Measurements from ENCODE around the gene NR2F1.

The NR2F1 gene

DNA sequence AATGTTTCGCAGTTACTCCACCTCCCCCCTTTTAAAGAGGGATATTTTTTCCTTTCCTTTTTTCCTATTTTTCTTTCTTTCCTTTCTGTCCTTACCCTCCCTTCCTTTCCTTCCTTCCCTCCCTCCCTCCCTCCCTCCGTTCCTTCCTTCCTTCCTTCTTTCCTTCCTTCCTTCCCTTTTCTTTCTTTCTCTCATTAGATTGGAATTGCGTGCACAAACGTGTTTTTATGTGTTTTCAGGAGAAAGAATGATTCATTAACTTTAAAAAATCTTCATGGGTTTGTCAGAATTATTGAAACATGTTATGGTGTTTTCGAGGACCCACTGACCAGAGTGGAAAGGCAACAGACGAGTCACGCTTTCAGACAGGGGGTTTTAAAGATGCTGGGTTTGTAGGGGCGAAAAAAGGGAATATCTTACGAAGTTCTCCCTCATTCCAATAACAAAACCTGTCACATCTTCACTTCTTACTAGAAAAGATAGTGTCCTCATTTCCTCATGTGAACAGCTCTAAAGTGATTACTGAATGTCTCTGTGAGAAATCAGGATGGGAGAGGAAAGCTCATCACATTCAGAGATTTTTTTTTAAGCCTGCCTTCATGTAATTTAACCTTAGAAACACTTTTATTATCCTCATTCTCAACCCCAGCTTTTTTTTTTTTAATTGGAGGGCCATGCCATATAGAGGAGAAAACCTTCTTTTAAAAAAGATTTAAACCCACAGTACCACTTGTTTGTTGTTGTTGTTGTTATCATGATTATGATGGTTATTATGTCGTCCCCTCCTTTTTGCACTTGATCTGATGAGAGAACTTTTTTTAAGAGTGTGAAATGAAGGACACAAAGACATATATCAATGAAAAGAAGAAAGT is 21.9 kb downstream of the NR2F1 start:
- no peak for DNase-seq

DNA sequence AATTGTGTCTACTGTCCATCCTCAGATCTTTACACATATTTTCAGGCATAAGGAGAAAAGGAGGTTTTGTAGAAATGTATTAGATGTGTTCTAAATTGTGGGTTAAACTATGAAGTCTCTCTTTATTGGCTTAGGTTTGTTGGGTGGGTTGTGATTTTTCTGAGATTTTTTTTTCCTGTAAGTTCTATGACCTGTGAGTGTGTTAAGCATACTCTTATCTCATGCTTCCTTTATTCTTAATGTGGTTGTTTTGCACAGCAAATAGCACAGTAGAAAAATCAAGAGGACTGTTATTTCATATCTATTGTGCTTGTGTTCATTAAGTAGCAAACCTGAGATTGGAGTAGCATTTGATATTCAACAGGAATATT is 23.3 kb downstream of the NR2F1 start:
- DNase-seq, result no peak

DNA sequence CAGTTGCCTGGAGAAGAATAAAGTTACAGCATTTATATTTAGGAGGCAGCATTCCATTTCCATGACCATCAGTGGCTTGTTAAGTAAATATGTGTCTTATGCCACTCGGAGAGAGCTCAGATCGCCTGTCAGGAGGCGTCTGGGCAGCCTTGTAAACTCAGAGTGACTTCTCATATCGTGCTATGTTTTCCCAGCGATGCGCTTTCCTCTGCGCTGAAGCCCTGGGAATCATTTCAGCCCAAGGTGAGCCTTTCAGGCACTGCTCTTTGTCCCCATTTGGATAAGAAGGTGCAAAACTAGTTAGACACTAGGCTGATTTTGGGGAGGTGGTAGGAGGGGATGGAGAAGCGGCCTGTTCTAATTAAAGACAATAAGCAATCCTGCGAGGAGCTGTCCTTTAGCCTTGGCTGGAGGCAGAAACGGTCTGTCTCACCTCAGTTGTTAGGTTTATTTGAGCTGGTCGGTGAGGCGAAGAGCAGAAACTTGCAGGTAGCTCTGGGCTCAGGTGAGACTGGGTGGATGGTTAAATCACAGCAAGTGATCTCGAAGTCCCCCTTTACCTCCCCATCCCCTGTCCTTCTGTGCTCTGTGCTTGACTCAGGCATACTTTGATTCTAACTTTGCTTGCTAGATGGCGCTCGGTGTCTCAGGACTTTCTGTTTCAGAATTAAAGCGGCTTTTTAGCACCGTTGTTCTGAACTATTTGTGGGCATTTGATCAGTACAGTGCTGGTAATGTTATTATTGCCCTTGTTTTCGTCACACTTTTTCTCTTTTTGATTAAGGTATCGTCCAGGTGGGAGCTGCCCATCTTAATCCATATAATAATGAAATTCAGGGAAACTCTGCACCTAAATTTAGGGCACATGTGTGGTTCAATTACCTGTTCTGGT is 24.6 kb downstream of the NR2F1 start:
- DNase-seq, result peak; percentile 64

DNA sequence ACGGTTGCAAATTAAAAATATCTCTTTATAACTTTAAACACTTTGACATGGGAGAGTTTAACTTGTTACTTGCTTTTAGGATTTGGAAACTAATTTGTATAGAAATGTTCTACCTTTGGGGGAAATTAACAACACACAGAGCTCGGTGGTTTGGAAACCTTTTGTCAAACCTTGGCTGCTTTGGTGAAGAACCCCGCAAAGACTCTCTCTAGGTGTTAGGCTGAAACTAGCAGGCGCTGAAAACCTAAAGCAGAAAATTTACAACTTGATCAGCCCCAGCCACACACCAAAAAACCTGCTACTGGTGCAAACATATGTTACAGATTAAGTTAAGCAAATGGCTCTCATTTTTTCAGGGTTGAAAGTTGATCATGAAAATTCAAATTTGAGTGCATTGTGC is 25.8 kb downstream of the NR2F1 start:
- DNase-seq, result no peak

DNA sequence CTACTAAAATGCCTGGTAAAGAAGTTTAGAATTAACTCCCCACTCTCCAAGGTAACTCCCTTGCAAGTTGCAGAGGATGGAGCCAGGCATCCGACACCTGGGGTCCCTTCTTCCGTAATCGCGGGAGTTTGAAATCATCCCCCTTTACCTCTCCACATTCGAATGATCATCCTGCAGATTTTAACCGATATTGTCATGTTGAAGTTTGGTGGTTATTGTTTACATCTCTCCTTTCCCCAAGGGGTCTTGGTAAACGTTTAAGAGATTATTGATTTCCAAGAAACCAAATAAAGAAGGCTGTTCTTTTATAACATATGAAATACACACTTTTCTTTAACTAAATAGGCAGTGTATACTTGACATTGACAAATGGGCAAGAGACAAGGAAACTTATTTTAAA is 26.7 kb downstream of the NR2F1 start:
- DNase-seq, result no peak

DNA sequence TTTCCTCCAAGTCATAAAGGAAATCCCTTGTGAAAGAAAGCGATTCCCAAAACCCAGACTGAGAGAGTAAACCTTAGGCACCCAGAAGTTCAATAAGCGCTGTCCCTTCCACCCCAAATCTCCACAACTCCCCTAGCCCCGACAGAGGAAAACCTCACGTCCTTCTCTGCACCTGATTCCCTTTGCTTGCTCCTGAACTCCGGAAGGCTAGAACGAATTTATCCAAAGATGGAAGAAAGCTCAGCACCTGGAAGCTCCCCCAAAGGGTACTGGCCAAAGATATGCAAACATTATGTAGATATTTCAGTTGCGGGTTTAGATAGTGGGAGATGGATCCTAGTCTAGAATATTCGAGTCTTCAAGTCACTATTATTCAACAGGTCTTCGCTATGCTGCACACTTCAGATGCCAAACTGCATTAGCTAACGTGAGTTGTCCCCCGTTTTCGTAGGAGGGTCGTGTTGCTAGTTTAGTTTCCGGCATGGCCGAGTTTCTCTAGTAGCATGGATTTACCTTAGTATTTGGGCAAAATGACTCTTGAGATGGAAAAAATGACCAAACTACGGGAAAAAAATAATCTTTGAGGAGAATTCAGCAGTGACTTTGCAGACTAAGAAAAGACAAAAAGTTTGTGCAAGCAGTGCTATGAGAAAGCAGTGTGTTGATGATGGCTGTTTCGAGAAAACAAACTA is 27.7 kb downstream of the NR2F1 start:
- DNase-seq, result no peak

DNA sequence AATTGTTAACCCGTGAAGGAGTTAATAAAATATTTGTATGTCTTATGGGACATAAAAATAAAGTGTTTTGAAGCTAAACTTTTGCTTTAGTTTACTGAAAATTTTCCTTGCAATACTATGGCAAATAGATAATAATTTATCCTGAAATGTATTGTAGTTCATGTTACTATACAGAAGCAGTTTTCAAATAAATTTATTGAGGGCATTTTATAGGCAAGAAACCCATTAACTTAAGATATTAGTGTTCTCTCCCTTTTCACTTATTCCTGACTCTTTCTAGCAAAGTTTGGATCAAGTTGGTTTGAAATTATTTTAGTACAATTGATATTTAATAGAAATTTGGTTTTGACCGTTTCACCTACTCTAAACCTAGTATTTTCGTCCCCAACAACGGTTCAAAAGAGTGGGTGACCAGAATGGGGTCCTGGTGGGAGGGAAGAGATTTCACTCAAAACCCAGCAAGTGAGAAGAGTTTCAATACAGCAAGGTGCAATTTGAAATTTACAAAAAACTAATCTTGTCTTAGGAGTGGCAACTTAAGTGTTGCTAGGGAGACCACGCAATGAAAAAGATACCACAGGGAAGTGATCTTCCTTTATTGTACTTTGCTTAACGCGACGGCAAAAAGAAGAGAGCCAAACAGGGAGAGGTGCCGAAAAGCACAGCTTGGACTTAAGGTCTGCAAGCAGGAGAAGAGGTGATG is 28.4 kb downstream of the NR2F1 start:
- no peak for DNase-seq

DNA sequence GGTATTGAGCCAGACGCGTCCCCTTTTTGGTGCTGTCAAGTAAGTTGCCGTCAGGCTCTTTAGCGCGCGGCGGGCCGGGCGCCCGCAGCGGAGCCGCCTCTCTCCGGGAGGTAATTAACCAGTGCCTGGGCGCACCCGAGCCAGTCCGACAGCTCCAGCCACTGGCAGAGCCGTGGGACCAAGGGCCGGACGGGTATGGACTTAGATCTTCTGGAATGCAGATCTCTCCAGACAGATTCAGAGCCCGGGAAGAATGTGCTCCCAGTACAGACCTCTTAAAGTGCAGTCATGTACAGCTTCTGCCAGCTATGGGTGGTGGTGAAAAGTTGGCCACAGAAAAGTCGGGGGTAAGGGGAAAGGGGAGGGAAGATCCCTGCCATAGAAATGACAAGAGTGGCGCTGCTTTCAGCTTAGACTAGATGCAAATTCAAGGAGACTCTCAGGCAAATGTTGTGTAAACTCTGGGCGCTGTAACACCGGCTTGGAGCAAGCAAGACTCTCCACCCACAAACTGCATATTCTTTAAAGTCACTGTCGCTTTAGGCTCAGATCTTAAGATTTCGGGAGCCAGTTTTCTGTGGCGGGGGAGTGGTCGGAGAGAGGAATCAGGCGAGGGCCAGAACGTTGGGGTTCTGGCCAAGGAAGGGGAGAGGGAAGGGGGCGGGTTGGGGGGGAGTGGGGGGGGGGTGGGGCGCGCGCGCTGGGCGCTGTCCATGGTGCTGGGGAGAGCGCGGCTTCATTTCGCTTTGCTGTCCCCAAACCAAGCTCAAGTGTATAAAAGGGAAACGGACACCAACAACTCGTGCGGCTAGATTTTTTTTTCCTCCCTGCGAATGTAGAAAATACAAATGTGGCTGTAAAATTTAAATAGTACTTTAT is 29.2 kb downstream of the NR2F1 start:
- DNase-seq, result peak; percentile 43

DNA sequence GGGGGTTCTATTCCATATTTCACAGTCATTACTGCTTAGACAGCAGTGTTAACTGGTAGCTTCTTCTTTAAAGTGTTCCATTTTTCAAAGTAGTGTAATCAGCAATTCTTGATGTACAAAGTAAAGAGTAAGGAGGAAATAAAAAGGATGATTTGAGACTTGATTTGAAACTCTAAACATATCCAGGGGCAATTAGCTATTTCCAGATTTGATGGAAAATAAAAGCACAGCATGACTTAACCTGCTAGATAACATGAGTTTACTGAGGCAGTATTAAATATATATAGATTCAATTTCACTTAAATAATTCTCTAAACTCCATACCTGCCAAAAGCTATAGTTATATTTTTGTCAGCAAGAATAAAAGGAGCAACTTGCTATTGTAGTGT is 29.8 kb downstream of the NR2F1 start:
- DNase-seq, result no peak

DNA sequence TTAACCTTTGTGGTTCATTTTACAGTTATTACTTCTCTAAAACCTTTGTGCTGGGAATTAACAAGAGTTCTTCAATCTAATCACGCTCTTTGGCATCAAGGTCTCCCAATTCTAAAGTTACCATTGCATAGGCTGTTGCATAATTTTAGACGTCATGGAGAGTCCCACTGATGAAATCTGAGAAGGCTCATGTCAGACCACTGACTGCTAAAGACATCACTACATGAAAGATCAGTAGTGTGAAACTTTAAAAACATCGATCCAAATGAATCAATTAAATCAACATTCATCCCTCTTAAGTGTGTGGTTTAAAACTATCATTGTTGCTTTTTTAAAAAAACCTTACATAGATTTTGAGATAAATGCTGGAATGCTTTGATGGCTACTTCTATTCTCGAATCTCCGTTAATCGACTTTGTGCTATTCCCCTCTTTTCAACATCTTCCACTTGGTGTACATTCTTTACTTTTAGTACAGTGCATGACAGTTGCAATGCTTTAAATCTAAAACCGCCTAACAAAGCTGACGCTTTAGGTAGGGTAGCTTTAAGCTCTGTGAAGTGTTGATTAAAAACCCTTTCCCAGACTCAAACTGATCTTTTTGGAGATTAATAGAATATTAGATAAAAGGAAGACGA is 33.6 kb downstream of the NR2F1 start:
- no peak for DNase-seq

DNA sequence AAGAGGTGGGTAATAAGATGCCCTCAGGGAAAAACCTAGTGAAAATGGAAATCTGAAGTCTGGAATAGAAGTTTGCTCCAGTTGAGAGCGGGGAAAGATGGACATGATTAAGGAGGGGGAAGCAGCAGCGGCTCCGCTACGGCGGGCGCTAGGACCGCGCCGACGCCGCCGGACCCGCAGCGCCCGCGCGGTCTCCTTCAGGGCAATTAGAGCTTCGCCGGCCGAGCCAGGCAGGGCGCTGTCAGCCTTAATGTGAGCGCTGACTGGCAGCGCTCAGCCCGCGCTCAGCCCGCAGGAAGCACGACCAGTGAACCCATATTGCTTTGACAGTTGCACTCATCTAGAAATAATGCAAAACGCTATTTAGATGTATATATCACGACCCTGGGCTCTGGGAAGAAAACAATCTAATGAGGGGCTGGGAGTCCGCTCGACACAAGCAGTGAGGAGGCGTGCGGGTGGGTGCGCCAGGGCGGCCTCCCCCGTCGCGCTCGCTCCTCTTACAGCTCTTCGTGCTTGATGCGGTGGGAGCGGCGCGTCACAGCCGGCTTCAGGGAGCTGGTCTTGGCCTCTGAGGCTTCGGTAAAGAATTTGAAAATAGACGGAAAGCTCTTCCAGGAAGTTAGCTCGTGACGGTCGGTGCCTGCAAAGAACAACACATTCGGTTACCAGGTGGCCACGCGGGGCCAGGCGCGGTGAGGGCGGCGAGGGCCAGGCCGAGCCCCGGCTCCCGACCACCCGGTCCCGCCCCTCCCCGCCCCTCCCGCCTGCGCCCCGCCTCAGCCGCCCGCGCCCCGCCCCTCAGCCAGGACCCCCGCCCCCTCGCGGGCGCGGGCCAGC is 37.7 kb downstream of the NR2F1 start:
- peak; percentile 85 for DNase-seq

DNA sequence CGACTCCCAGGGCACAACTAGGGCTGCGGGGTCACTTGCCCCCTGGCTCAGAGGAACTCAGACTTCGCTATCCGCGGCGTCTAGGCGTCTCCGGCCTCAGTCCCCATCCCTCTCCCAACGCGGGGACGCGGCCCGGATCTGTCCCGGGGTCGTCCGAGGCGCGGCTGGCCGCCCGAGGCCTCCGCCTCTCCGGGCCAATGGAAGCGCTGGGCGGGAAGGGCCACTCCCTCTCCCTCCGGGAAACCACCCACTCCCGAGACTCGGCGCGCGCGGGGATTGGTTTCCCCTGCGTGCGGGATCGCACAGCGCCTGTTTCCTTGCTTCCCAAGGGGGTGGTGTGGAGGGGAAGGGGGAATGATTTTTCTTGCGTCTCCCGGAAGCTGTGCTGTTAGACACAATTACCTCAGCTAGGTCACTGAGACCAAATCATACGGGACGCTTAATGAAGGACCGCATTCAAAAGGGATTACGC is 38.3 kb downstream of the NR2F1 start:
- DNase-seq, result peak; percentile 83

DNA sequence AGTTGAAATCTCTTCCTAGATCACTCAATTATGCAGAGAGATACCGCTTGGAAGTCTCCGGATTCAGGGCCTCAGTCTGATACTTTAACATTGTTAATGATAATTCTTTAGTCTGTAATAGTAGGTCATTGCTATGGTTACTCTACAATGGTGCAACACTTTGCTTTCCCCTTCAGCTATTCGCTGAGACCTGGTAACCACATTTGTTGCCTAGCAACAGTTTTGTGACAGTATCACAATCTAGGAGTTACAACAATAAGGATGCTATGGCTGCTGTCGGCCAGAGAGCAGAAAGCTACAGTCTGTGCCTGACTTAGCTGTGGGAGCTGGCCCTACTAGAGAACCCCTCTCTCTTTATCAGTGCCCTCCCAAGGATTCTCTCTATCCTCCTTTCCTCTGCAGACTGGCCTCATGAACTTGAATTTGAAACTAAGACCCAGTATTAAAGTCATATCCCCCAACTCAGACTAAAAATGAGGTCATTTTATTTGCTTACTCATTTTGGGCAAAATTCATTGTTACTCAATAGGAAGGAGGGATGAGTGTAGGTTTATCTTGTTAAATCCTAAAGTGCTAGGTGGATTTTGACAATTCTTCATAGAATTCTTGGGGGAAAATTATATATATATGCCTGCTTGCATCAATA is 39.3 kb downstream of the NR2F1 start:
- DNase-seq, result peak; percentile 55

DNA sequence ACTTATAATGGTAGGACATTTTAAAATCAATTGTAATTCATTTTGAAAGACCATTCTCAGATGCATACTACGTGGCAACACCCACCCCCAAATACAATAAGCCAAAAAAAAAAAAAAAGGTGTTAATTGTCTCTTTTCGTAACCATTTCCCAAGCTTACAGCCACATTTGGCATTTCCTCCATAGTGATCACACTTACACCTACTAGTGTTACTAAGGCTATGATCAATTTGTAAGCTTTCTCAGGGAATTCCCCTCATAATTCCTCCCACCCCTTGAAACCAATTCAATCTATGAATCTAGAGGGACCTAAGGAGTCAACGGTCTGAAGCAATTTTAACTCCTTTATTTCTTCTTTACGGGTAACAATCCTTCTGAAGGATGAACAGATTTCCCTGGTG is 40.1 kb downstream of the NR2F1 start:
- no peak for DNase-seq

DNA sequence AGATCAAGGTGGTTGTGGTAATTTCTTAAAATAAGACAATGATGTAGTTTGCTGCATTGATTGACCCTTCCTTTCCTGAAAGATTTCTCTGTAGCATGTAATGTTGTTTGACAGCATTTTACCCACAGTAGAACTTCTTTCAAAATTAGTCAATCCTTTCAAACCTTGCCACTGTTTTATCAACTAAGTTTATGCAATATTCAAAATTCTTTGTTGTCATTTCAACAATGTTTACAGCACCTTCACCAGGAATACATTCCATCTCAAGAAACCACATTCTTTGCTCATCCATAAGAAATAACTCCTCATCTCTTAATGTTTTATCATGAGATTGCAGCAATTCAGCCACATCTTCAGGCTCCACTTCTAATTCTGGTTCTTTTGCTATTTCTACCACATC is 43.8 kb downstream of the NR2F1 start:
- no peak for DNase-seq

DNA sequence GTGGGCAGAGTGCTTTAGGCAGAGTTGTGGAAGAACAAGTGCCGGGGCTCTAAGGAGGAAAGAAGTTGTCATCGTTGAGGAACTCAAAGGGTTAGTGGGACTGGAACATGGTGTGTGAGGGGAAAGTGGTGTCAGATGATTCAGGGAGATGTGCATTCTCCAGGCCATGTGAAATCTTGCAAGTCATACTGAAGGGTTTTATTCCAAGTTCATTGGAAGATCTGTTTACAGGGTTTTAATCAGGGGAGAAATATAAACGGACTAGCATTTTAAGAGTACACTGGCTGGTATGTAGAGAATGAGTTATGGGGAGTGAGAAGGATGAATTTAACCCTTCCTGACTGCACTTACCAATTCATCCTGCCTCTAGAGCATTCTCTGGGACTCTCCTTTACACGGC is 49.3 kb downstream of the NR2F1 start:
- DNase-seq, result no peak

DNA sequence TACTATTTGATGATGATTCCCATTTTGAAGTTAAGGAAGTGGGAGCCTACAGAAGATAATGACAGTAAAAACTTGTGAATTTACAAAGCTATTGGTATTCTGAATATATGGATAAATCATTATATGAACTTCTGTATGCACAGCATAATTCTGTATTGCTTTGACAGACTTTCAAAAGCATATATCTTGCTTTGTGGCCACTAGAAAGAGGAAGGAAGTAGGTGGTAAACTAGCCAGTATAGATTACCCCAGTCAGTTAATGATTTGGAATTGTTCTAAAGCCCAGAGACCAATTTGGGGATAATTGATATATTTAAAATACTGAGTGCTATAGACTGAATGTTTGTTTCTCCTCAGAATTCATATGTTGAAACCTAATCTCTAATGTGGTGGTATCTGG is 53.0 kb downstream of the NR2F1 start:
- no peak for DNase-seq

DNA sequence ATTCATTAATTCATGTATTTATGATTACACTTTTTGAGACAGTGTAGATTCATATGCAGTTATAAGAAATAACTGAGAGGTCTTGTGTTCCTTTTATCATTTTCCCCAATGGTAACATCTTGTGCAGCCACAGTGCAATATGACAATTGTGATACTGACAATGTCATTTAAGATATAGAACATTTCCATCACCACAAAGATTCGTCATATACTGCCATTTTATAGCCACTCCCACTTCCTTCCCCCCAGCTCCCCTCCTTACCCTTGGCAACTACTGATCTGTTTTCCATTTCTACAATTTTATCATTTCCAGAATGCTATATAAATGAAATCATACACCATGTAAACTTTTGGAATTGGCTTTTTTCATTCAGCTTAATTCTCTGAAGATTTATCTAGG is 53.8 kb downstream of the NR2F1 start:
- no peak for DNase-seq

DNA sequence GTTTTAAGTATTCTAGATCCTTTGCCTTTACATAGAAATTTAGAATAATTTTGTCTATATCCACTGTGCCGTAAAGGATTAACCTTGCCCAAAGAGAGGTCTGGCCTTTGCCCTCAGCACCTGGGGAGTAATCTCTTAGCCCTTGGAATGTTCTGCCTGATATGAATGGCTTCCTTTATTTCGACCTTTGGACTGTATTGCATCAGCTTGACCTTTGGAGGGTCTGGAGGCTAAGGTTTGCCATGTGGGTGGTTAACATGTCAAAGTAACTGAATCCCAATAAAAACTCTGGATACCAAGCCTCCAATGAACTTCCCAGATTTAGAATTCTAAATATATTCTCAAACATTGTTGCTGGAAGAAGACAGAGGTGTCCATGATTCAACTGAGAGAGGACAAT is 54.7 kb downstream of the NR2F1 start:
- no peak for DNase-seq

DNA sequence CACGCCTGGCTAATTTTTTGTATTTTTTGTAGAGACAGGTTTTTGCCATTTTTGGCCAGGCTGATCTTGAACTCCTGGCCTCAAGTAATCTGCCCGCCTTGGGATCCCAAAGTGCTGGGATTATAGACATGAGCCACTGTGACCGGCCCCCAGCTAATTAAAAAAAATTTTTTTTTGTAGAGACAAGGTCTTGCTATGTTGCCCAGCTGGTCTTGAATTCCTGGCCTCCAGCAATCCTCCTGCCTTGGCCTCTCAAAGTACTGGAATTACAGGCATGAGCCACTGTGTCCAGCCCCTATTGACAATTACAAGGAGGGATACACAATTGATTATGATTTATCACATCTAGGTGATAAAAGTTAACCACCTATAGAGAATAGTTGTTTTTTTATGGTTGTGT is 59.5 kb downstream of the NR2F1 start:
- no peak for DNase-seq
